Caco-2 (cell line): Measurements from ENCODE around the gene PRG2. TPM values are rescaled to one million over a fixed set of nuclear protein-coding genes. Genes with fewer than 3 reads are reported as not detected.
"Not testable (repeated sequence)": the region's sequence is repeated elsewhere in the genome, so short reads cannot be mapped to it uniquely, and the experiment has no call there.

ENCODE experiments used
- BruUV-seq: library from RNA; stranded (reverse); fragments of 400-500 nt; replicated peaks from 2 replicates; lab custom pipeline; 2021; lab: Mats Ljungman, UMichigan
- CTCF ChIA-PET: fragments of 300-600 bp; sonication (Branson Sonifier 250); formaldehyde crosslinking; loops from one replicate; lab custom pipeline; 2022; ENCODE audit warnings: antibody characterized with exemption; lab: Charles Lee
- POLR2A ChIA-PET: fragments of 300-600 bp; sonication (Branson Sonifier 250); formaldehyde crosslinking; loops from one replicate; lab custom pipeline; 2022; ENCODE audit warnings: antibody characterized with exemption; lab: Charles Lee
- DNase-seq, 2 experiments: peaks; one replicate each; pipeline versions ENCODE4 v3.0.0 to v3.0.0-alpha.2; 2020 to 2022
- H3K27me3 ChIP-seq: replicated peaks from 2 replicates; pipeline ENCODE4 v1.6.0; 2011; ENCODE audit warnings: low read length; ENCODE audit not compliant: control insufficient read depth, insufficient read depth
- H3K36me3 ChIP-seq: 2 replicates; pipeline ENCODE4 v1.5.1; 2011; ENCODE audit warnings: low read length; ENCODE audit not compliant: control insufficient read depth, insufficient read depth
- H3K4me1 ChIP-seq: fragments of 250-450 bp; sonication (Bioruptor Pico); 2 replicates; pipeline ENCODE4 v1.5.1; 2020; ENCODE audit warnings: mild to moderate bottlenecking
- H3K4me3 ChIP-seq: 2 replicates; pipeline ENCODE4 v1.5.1; 2011; ENCODE audit warnings: low read depth, mild to moderate bottlenecking, control low read depth, low read length
- H3K9me3 ChIP-seq: fragments of 250-450 bp; sonication (Bioruptor Pico); 2 replicates; pipeline ENCODE4 v1.5.1; 2020; ENCODE audit warnings: mild to moderate bottlenecking, moderate library complexity
- H3K27ac Mint-ChIP-seq: one replicate; pipeline ENCODE4 v1.8.0; 2022; ENCODE audit warnings: mixed read lengths; ENCODE audit not compliant: unreplicated experiment
- H3K27me3 Mint-ChIP-seq: one replicate; pipeline ENCODE4 v1.8.0; 2022; ENCODE audit warnings: mixed read lengths; ENCODE audit not compliant: insufficient read depth, unreplicated experiment
- H3K36me3 Mint-ChIP-seq: one replicate; pipeline ENCODE4 v1.8.0; 2022; ENCODE audit warnings: mild to moderate bottlenecking, mixed read lengths; ENCODE audit not compliant: insufficient read depth, unreplicated experiment
- H3K4me1 Mint-ChIP-seq: one replicate; pipeline ENCODE4 v1.8.0; 2022; ENCODE audit warnings: low read depth, mixed read lengths; ENCODE audit not compliant: unreplicated experiment
- H3K4me3 Mint-ChIP-seq: one replicate; pipeline ENCODE4 v1.8.0; 2022; ENCODE audit warnings: mild to moderate bottlenecking, moderate library complexity, mixed read lengths; ENCODE audit not compliant: unreplicated experiment
- H3K9me3 Mint-ChIP-seq: one replicate; pipeline ENCODE4 v1.8.0; 2022; ENCODE audit warnings: mixed read lengths; ENCODE audit not compliant: unreplicated experiment
- CTCF ChIP-seq, 2 experiments: fragments of 200-600 bp in 1 of 2; IDR thresholded peaks; 1 replicate in 1 of 2; 2 replicates in 1 of 2; pipeline versions ENCODE4 v1.5.1 to v1.8.0; 2011 to 2022; ENCODE audit warnings: antibody characterized with exemption in 1 of 2, control low read depth in 1 of 2, inconsistent platforms in 1 of 2, low read depth in 1 of 2, low read length in 1 of 2, mild to moderate bottlenecking in 1 of 2, moderate library complexity in 1 of 2; ENCODE audit not compliant: insufficient read depth in 1 of 2, severe bottlenecking in 1 of 2, unreplicated experiment in 1 of 2
- intact Hi-C: fragments of 100-400 bp; cut with micrococcal nuclease; formaldehyde crosslinking; loops from one replicate; pipeline ENCODE4 v1.10.0; 2022; ENCODE audit not compliant: unreplicated experiment
- total RNA-seq: library from RNA; stranded (reverse); gene quantifications from 2 replicates; pipeline ENCODE4 v1.2.3, GENCODE V29; 2022

Gene PRG2
- total RNA-seq, 1 experiment from 2014 or later, result not detected

- Mint-ChIP-seq H3K4me3 (no peak overlapping the region), H3K9me3 (no peaks in the 10 kb centered on the region), H3K36me3 (peaks cover under 1% of the 10 kb centered on the region), H3K27me3 (no peaks in the 10 kb centered on the region), H3K4me1 (peaks cover 20% of the 10 kb centered on the region), H3K27ac (no peak overlapping the region)
- no peaks in the 10 kb centered on the region for H3K36me3 ChIP-seq
- no peak overlapping the region for H3K4me3 ChIP-seq
- CTCF ChIA-PET, result interaction anchor here (0.8 kb wide), 1 partner anchor 15 kb away, joined by 5 read pairs; the partner anchor contains the start of gene TNKS1BP1
- H3K27me3 ChIP-seq, result no peaks in the 10 kb centered on the region
- peak in 1 of 2 experiments; percentile 54 for TF ChIP-seq CTCF (IDR thresholded peaks at IDR 0.05; ENCODE audit: insufficient read depth in 1 of 2, low read depth in 1 of 2, low read length in 1 of 2, severe bottlenecking in 1 of 2, unreplicated experiment in 1 of 2)
- BruUV-seq, result no TSS peak
- H3K4me1 ChIP-seq, result 0 out of 2 replicates have a peak, but pooled peaks cover 6% of the 10 kb centered on the region
- POLR2A ChIA-PET, result no interaction called here
- peak in 1 of 2 experiments; percentile 48 for DNase-seq
- H3K9me3 ChIP-seq, result no peaks in the 10 kb centered on the region
- intact Hi-C loops, result loop anchor here (5.0 to 10.0 kb wide), 2 partner anchors 208 to 1185 kb away; no protein-coding TSS in a partner anchor
Observed at GRCh38 chr11:57340039-57340615, 50.3 kb downstream of the PRG2 start.

- CTCF ChIA-PET, result interaction anchor here (0.6 kb wide), 1 partner anchor 316 kb away, joined by 3 read pairs; no protein-coding TSS in a partner anchor
- no peak overlapping the region for H3K4me3 ChIP-seq
- intact Hi-C loops, result no loop called here
- H3K27ac Mint-ChIP-seq, result no peak overlapping the region
- no peak for TF ChIP-seq CTCF (IDR thresholded peaks at IDR 0.05; ENCODE audit: insufficient read depth in 1 of 2, low read depth in 1 of 2, low read length in 1 of 2, severe bottlenecking in 1 of 2, unreplicated experiment in 1 of 2)
- H3K4me1 Mint-ChIP-seq, result peaks cover 26% of the 10 kb centered on the region
- peaks cover 9% of the 10 kb centered on the region for H3K36me3 Mint-ChIP-seq
- BruUV-seq, result no TSS peak
- H3K27me3 ChIP-seq, result no peaks in the 10 kb centered on the region
- DNase-seq, result no peak
- no peaks in the 10 kb centered on the region for H3K27me3 Mint-ChIP-seq
- H3K9me3 Mint-ChIP-seq, result no peaks in the 10 kb centered on the region
- no peak overlapping the region for H3K4me3 Mint-ChIP-seq
- peaks cover 12% of the 10 kb centered on the region for H3K4me1 ChIP-seq
- POLR2A ChIA-PET, result no interaction called here
- no peaks in the 10 kb centered on the region for H3K36me3 ChIP-seq
- H3K9me3 ChIP-seq, result no peaks in the 10 kb centered on the region
Observed at GRCh38 chr11:57339328-57339727, 51.1 kb downstream of the PRG2 start.

GRCh38 chr11:57338142-57338541 is 52.3 kb downstream of the PRG2 start, which contains the start of gene P2RX3:
P2RX3 (plus strand) TSS chr11:57338352; CDS start chr11:57338551, 199 bp downstream.
- no peak for DNase-seq
- Mint-ChIP-seq H3K4me1 (peaks cover 26% of the 10 kb centered on the region), H3K4me3 (no peak within 1 kb of the TSS), H3K36me3 (peaks cover 21% of the 10 kb centered on the region), H3K27ac (no peak within 1 kb of the TSS), H3K27me3 (no peaks in the 10 kb centered on the region), H3K9me3 (no peaks in the 10 kb centered on the region)
- intact Hi-C loops, result no loop called here
- Histone ChIP-seq H3K36me3 (no peaks in the 10 kb centered on the region), H3K9me3 (no peaks in the 10 kb centered on the region), H3K4me3 (no peak within 1 kb of the TSS), H3K4me1 (peaks cover 16% of the 10 kb centered on the region), H3K27me3 (no peaks in the 10 kb centered on the region)
- TF ChIP-seq CTCF (IDR thresholded peaks at IDR 0.05; ENCODE audit: insufficient read depth in 1 of 2, low read depth in 1 of 2, low read length in 1 of 2, severe bottlenecking in 1 of 2, unreplicated experiment in 1 of 2), result no peak
- ChIA-PET CTCF (interaction anchor here (0.8 kb wide), 1 partner anchor 13 kb away, joined by 3 read pairs; the partner anchor contains the start of gene TNKS1BP1), POLR2A (no interaction called here)
- no TSS peak for BruUV-seq

GRCh38 chr11:57336856-57337255 is 53.6 kb downstream of the PRG2 start:
- H3K4me3 ChIP-seq, POLR2A ChIA-PET, H3K9me3 Mint-ChIP-seq, intact Hi-C loops, H3K27ac Mint-ChIP-seq, H3K36me3 ChIP-seq, BruUV-seq, H3K9me3 ChIP-seq, H3K27me3 ChIP-seq, DNase-seq, H3K4me3 Mint-ChIP-seq, H3K27me3 Mint-ChIP-seq: not testable (repeated sequence)
- H3K4me1 Mint-ChIP-seq, result peaks cover 26% of the 10 kb centered on the region
- H3K36me3 Mint-ChIP-seq, result peaks cover 31% of the 10 kb centered on the region
- peaks cover 16% of the 10 kb centered on the region for H3K4me1 ChIP-seq
- CTCF ChIA-PET, result interaction anchor here (1.4 kb wide), 1 partner anchor 88 kb away, joined by 6 read pairs; no protein-coding TSS in a partner anchor
